ENCODE data around the gene ROBO3.

Gene ROBO3

GRCh38 chr11:124839128-124839971 is 25.9 kb upstream of the ROBO3 start:
- TF ChIP-seq CTCF (conservative IDR thresholded peaks at IDR 0.05; ENCODE audit: low read length) = no peak
- H3K4me3 ChIP-seq (ENCODE audit: low read length) = peak overlapping the region; percentile 26
- no peak for DNase-seq (ENCODE audit: low read depth)

- DNase-seq (ENCODE audit: low read depth) = no peak
- peak overlapping the region; percentile 20; the same call in 1 of the 2 replicates for H3K4me3 ChIP-seq (ENCODE audit: low read length)
- TF ChIP-seq CTCF (conservative IDR thresholded peaks at IDR 0.05; ENCODE audit: low read length) = no peak
These were observed 25.1 kb upstream of the ROBO3 start for GRCh38 chr11:124839972-124840621.

- DNase-seq (ENCODE audit: low read depth) = no peak
- H3K4me3 ChIP-seq (ENCODE audit: low read length) = no peak overlapping the region
- TF ChIP-seq CTCF (conservative IDR thresholded peaks at IDR 0.05; ENCODE audit: low read length) = no peak
These were observed 24.6 kb upstream of the ROBO3 start for GRCh38 chr11:124840666-124841065.

DNA sequence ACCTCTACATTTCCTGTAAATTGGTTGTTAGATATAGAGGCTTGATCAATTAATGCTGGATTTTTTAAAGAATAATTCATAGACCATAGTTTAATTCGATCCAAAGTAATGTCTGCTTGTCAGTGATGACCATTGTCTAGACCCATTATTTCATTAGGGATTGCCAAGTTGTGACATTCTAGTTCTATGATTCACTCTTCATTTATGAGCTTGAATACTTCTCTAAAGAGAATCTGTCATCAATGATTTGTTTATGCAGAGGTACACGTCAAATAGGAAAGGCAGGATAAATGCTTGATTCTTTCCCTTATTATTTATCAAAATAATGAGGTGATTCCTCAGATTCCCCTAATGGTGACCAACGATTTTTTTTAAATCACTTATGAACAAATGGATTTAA is 24.0 kb upstream of the ROBO3 start:
- H3K4me3 ChIP-seq (ENCODE audit: low read length) = no peak overlapping the region
- TF ChIP-seq CTCF (conservative IDR thresholded peaks at IDR 0.05; ENCODE audit: low read length) = no peak
- DNase-seq (ENCODE audit: low read depth) = no peak

- no peak for DNase-seq (ENCODE audit: low read depth)
- TF ChIP-seq CTCF (conservative IDR thresholded peaks at IDR 0.05; ENCODE audit: low read length) = no peak
These were observed 23.4 kb upstream of the ROBO3 start for GRCh38 chr11:124841840-124842239.

GRCh38 chr11:124842305-124842704 is 22.9 kb upstream of the ROBO3 start:
- no peak overlapping the region for H3K4me3 ChIP-seq (ENCODE audit: low read length)
- DNase-seq (ENCODE audit: low read depth) = no peak
- no peak for TF ChIP-seq CTCF (conservative IDR thresholded peaks at IDR 0.05; ENCODE audit: low read length)

More at GRCh38 chr11:124841840-124842239, 23.4 kb upstream of the ROBO3 start:
- no peak overlapping the region for H3K4me3 ChIP-seq (ENCODE audit: low read length)

- DNase-seq (ENCODE audit: low read depth) = no peak
- no peak for TF ChIP-seq CTCF (conservative IDR thresholded peaks at IDR 0.05; ENCODE audit: low read length)
- H3K4me3 ChIP-seq (ENCODE audit: low read length) = no peak overlapping the region
These were observed 21.7 kb upstream of the ROBO3 start for GRCh38 chr11:124843616-124843910.
